ENCODE results near the gene NRG3.

NRG3 gene

DNA sequence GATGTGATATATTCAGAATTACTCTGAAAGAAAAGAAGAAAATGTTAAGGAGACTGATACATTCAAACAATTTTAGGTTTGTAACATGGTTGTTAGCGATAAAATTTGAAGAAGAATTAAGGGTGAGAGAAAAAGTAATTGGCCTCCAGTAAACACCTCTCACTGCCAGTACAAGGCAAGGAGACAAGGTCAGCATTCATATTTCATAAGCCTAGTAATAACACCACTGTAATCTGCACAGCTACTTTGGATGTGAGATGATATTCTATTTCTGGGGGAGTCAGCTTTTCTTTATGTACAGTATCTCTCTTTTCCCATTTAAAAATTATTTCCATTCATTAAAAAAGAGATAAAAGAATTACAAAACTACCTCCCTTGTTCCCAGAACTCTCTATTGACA is 621.1 kb downstream of the NRG3 start:
- H3K4me1 ChIP-seq (ENCODE audit: control insufficient read depth, insufficient read depth, low read length, poor library complexity, severe bottlenecking), result no peaks in the 10 kb centered on the region
- H3K4me3 ChIP-seq (ENCODE audit: extremely low read depth, insufficient read depth, low read length, poor library complexity, severe bottlenecking), result no peak overlapping the region
- H3K36me3 ChIP-seq (ENCODE audit: control insufficient read depth, insufficient read depth, low read length), result no peaks in the 10 kb centered on the region
- no peak overlapping the region for H3K27ac ChIP-seq (ENCODE audit: low read depth, low read length, severe bottlenecking)
- H3K9me3 ChIP-seq (ENCODE audit: control insufficient read depth, low read length), result no peaks in the 10 kb centered on the region
- WGBS, 2 experiments (ENCODE audit: insufficient coverage in 2 of 2), result no CpG with 5 or more reads among the region's 1 CpG

DNA sequence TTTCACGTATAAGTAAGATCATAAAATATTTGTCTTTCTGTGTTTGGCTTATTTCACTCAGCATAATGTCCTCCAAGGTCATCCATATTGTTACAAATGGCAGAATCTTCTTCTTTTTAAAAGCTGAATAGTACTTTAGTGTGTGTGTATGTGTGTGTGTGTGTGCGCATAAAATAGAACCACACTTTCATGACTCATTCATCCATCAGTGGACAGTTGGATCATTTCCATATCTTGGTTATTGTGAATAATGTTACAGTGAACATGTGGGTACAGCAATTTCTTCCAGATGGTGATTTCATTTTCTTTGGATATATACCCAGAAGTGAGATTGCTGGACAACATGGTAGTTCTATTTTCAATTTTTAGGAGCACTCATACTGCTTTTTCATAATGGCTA is 622.4 kb downstream of the NRG3 start:
- Histone ChIP-seq H3K4me1 (ENCODE audit: control insufficient read depth, insufficient read depth, low read length, poor library complexity, severe bottlenecking) (no peaks in the 10 kb centered on the region), H3K9me3 (ENCODE audit: control insufficient read depth, low read length) (no peaks in the 10 kb centered on the region), H3K4me3 (ENCODE audit: extremely low read depth, insufficient read depth, low read length, poor library complexity, severe bottlenecking) (no peak overlapping the region), H3K36me3 (ENCODE audit: control insufficient read depth, insufficient read depth, low read length) (no peaks in the 10 kb centered on the region), H3K27ac (ENCODE audit: low read depth, low read length, severe bottlenecking) (no peak overlapping the region)
- no CpG with 5 or more reads among the region's 2 CpGs for WGBS, 2 experiments (ENCODE audit: insufficient coverage in 2 of 2)

DNA sequence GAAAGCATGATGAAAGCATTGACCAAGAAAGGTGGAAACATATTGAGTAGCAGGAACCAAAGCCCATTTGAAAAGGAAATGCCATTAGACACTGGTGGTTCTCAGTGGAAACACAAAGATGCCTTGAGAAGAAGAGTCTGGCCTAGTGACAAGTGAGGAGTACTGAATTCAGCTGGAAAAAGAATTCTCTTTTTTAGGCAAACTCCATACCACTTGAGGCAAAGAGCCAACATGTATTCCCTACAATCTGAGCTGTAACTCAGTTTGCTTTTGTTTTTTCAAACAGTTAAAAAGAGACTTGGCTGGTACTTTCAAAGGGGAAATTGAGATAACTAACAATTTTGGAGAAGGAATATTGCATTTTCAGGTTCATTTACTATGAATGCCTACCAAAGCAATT is 624.0 kb downstream of the NRG3 start:
- H3K4me1 ChIP-seq (ENCODE audit: control insufficient read depth, insufficient read depth, low read length, poor library complexity, severe bottlenecking), result no peaks in the 10 kb centered on the region
- H3K9me3 ChIP-seq (ENCODE audit: control insufficient read depth, low read length), result no peaks in the 10 kb centered on the region
- H3K27ac ChIP-seq (ENCODE audit: low read depth, low read length, severe bottlenecking), result no peak overlapping the region
- H3K4me3 ChIP-seq (ENCODE audit: extremely low read depth, insufficient read depth, low read length, poor library complexity, severe bottlenecking), result no peak overlapping the region
- H3K36me3 ChIP-seq (ENCODE audit: control insufficient read depth, insufficient read depth, low read length), result no peaks in the 10 kb centered on the region

DNA sequence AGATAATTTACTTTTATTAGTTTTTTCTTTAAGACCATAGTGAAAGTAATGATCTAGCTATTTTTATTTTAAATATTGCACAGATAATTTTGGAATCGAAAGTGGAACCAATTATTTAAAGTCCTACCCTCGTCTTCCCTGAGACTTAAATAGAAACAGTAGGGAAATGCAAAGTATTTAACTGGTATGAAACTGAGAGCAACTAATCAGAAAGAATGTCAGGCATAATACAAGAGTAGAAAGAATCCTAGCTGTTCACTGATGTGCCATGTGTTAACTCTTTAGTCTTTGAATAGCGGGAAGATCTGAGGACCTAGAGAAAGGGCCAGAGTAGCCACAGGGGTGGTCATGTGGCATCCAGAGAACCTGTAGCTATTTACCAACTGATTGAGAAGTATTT is 630.0 kb downstream of the NRG3 start:
- Histone ChIP-seq H3K4me3 (ENCODE audit: extremely low read depth, insufficient read depth, low read length, poor library complexity, severe bottlenecking) (no peak overlapping the region), H3K9me3 (ENCODE audit: control insufficient read depth, low read length) (no peaks in the 10 kb centered on the region), H3K4me1 (ENCODE audit: control insufficient read depth, insufficient read depth, low read length, poor library complexity, severe bottlenecking) (peaks cover 3% of the 10 kb centered on the region), H3K36me3 (ENCODE audit: control insufficient read depth, insufficient read depth, low read length) (no peaks in the 10 kb centered on the region), H3K27ac (ENCODE audit: low read depth, low read length, severe bottlenecking) (no peak overlapping the region)
- 85% methylated on average over 2 of the region's 3 CpGs; no CpG with 5 or more reads in 1 of the 2 experiments for WGBS, 2 experiments (ENCODE audit: insufficient coverage in 2 of 2)

DNA sequence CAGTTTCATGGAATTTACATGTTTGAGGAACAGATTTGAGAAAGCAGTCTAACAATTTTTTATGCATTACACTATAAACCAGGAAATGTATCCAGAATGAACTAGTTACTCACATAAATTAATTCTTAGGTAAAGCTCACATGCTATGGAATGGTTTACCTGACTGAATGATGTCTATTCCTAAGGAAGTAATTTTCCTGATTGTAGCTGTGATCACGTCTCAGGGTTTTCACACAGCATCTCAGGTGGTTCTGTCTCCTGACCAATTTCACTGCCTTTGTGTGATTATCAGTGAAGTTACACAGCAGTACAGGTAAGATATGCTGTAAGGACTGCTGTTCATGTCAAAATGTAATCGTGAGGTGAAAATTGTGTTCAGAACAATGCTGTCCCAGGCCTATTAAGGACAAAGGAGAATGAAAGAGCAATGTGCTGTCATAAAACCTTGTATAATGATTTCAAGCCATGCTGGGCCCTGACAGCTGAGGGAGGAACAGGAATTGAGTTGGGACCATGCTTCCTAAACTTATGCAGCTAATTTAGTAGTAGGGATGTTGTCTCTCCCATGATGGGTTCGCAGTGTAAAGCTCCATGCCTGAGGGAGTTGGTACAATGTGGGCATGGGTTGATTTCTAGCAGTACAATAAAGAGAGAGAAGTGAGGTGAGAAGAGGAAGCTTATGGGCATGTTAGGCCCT is 631.8 kb downstream of the NRG3 start:
- no peak overlapping the region for H3K27ac ChIP-seq (ENCODE audit: low read depth, low read length, severe bottlenecking)
- H3K36me3 ChIP-seq (ENCODE audit: control insufficient read depth, insufficient read depth, low read length), result no peaks in the 10 kb centered on the region
- H3K4me3 ChIP-seq (ENCODE audit: extremely low read depth, insufficient read depth, low read length, poor library complexity, severe bottlenecking), result no peak overlapping the region
- H3K4me1 ChIP-seq (ENCODE audit: control insufficient read depth, insufficient read depth, low read length, poor library complexity, severe bottlenecking), result peaks cover 3% of the 10 kb centered on the region
- no peaks in the 10 kb centered on the region for H3K9me3 ChIP-seq (ENCODE audit: control insufficient read depth, low read length)
- 94 to 100% methylated on average over 3 of the region's 3 CpGs for WGBS, 2 experiments (ENCODE audit: insufficient coverage in 2 of 2)

DNA sequence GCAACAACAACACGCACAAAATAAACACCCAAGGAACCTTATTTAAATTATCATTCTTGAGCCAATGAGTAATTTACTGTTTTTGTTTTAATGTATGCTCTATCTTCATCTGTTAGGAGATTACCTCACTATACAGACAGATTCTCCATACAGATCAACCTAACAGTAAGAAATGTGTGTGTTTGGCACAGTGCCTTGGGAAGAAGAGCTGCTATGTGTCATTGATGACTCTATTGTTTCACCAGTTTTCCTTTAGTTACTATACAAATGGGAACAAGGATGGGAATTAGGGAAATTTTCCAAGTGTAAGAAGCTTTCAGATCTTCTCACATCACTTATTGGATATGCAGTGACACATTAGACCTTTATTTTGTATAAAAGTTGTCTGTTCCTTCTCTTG is 640.3 kb downstream of the NRG3 start:
- WGBS, 2 experiments (ENCODE audit: insufficient coverage in 2 of 2), result no CpG with 5 or more reads among the region's 1 CpG
- H3K4me3 ChIP-seq (ENCODE audit: extremely low read depth, insufficient read depth, low read length, poor library complexity, severe bottlenecking), result no peak overlapping the region
- no peaks in the 10 kb centered on the region for H3K36me3 ChIP-seq (ENCODE audit: control insufficient read depth, insufficient read depth, low read length)
- no peaks in the 10 kb centered on the region for H3K9me3 ChIP-seq (ENCODE audit: control insufficient read depth, low read length)
- H3K27ac ChIP-seq (ENCODE audit: low read depth, low read length, severe bottlenecking), result no peak overlapping the region
- H3K4me1 ChIP-seq (ENCODE audit: control insufficient read depth, insufficient read depth, low read length, poor library complexity, severe bottlenecking), result no peaks in the 10 kb centered on the region

DNA sequence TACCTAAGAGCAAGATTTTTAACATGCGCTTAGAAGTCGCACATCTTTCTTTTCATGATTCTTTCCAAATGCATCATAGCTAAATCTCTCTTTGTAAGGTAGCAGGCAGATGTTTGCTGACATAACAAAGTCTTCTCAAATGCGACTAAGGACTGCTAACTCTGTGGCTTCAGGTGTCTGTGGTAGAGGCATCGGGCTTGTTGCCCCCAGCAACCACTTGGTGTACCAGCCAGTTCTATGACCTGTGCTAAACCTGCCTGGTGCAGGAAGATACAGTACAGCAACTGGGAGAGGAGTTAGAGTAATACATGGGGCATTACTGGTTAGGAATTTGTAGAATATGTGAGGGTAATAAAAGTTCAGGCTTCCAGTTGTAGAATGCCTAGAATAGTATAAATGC is 654.1 kb downstream of the NRG3 start:
- WGBS, 2 experiments (ENCODE audit: insufficient coverage in 2 of 2), result 86 to 100% methylated on average over 1 to 4 of the region's 4 CpGs
- no peak overlapping the region for H3K27ac ChIP-seq (ENCODE audit: low read depth, low read length, severe bottlenecking)

DNA sequence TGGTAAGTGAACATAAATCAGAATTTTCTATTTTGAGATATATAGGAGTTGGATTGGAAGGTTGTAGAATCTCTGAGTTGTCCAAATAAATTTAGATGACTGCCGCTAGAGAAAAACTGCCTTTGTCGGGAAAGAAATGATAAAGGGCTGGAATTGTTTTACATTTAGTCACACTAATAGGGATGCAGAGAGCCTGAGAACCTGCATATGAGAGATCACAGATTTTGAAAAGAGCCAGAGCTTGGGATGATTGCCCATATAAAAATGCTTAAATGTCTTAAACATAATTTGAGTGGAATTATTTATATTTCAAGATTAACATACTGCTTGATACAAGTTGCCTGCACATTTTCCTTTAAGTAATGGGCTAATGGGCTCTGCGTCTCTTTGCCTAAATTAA is 660.5 kb downstream of the NRG3 start:
- Histone ChIP-seq H3K36me3 (ENCODE audit: control insufficient read depth, insufficient read depth, low read length) (no peaks in the 10 kb centered on the region), H3K4me3 (ENCODE audit: extremely low read depth, insufficient read depth, low read length, poor library complexity, severe bottlenecking) (no peak overlapping the region), H3K27ac (ENCODE audit: low read depth, low read length, severe bottlenecking) (no peak overlapping the region), H3K4me1 (ENCODE audit: control insufficient read depth, insufficient read depth, low read length, poor library complexity, severe bottlenecking) (no peaks in the 10 kb centered on the region), H3K9me3 (ENCODE audit: control insufficient read depth, low read length) (no peaks in the 10 kb centered on the region)
- WGBS, 2 experiments (ENCODE audit: insufficient coverage in 2 of 2), result 100% methylated on average over 1 to 2 of the region's 3 CpGs

More for the DNA sequence above, 654.1 kb downstream of the NRG3 start:
- H3K9me3 ChIP-seq (ENCODE audit: control insufficient read depth, low read length), result no peaks in the 10 kb centered on the region
- H3K4me1 ChIP-seq (ENCODE audit: control insufficient read depth, insufficient read depth, low read length, poor library complexity, severe bottlenecking), result no peaks in the 10 kb centered on the region
- no peaks in the 10 kb centered on the region for H3K36me3 ChIP-seq (ENCODE audit: control insufficient read depth, insufficient read depth, low read length)
- no peak overlapping the region for H3K4me3 ChIP-seq (ENCODE audit: extremely low read depth, insufficient read depth, low read length, poor library complexity, severe bottlenecking)

DNA sequence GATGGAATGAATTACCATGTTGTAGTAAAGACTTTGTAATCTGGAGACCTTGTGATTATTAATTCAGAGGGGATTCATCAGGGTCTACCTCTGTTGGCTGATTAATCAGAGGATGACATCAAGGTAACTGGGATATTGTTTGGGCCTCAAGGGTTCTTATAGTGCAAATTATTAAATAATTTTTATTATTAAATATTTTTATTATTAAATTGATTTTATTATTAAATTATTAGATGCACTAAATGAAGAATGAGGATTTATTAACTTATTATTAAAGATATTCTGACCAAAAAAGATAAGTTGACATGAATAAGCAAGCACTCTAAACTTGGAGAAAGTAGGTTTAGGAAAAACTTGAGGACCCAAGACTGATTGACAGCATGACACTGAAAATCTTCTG is 661.7 kb downstream of the NRG3 start:
- no peak overlapping the region for H3K27ac ChIP-seq (ENCODE audit: low read depth, low read length, severe bottlenecking)
- no peaks in the 10 kb centered on the region for H3K4me1 ChIP-seq (ENCODE audit: control insufficient read depth, insufficient read depth, low read length, poor library complexity, severe bottlenecking)
- H3K36me3 ChIP-seq (ENCODE audit: control insufficient read depth, insufficient read depth, low read length), result no peaks in the 10 kb centered on the region
- H3K9me3 ChIP-seq (ENCODE audit: control insufficient read depth, low read length), result no peaks in the 10 kb centered on the region
- no peak overlapping the region for H3K4me3 ChIP-seq (ENCODE audit: extremely low read depth, insufficient read depth, low read length, poor library complexity, severe bottlenecking)

DNA sequence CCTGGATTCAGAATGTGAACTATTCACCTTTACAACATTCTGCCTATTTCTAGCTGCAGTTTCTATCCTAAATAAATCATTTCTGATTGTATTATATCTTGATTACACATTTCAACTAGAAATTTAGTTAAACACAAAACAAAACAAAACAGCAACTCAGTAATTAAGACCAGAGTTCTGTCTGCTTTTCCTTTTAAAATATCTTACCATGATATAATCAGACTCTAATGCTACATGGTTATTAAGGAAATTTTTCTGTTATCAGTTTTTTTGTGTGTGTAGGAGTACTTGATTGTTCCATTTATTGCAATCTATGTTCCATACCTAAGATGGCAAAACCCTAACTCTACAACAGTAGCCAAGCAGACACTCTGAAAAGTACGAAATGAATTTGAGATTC is 663.3 kb downstream of the NRG3 start:
- Histone ChIP-seq H3K9me3 (ENCODE audit: control insufficient read depth, low read length) (no peaks in the 10 kb centered on the region), H3K4me3 (ENCODE audit: extremely low read depth, insufficient read depth, low read length, poor library complexity, severe bottlenecking) (no peak overlapping the region), H3K27ac (ENCODE audit: low read depth, low read length, severe bottlenecking) (no peak overlapping the region), H3K4me1 (ENCODE audit: control insufficient read depth, insufficient read depth, low read length, poor library complexity, severe bottlenecking) (no peaks in the 10 kb centered on the region), H3K36me3 (ENCODE audit: control insufficient read depth, insufficient read depth, low read length) (no peaks in the 10 kb centered on the region)
- WGBS, 2 experiments (ENCODE audit: insufficient coverage in 2 of 2), result 100% methylated on average over 1 of the region's 1 CpG

DNA sequence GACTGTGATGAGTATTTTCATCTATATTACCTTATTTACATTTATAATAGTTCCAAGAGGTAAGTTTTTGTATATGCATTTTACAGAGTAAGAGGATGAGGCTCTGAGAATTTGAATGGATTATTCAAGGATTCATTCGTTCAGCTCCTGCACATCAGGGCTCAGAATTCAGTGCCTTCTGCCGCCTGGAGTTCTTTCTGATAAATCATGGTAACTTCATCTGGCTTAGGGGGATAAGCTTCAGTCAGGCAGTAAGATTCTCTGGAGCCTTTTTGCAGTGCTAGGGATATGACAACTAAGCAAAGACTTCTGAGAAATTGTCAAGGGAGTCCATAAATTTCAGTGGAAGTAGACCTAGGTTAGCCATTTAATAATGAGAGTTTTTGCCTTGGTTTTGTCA is 668.6 kb downstream of the NRG3 start:
- H3K27ac ChIP-seq (ENCODE audit: low read depth, low read length, severe bottlenecking), result no peak overlapping the region
- no peaks in the 10 kb centered on the region for H3K9me3 ChIP-seq (ENCODE audit: control insufficient read depth, low read length)
- WGBS, 2 experiments (ENCODE audit: insufficient coverage in 2 of 2), result 77 to 88% methylated on average over 2 of the region's 2 CpGs
- H3K4me3 ChIP-seq (ENCODE audit: extremely low read depth, insufficient read depth, low read length, poor library complexity, severe bottlenecking), result no peak overlapping the region
- H3K36me3 ChIP-seq (ENCODE audit: control insufficient read depth, insufficient read depth, low read length), result no peaks in the 10 kb centered on the region
- H3K4me1 ChIP-seq (ENCODE audit: control insufficient read depth, insufficient read depth, low read length, poor library complexity, severe bottlenecking), result no peaks in the 10 kb centered on the region
